Nephron progenitor cell (in vitro differentiated cells): Measurements from ENCODE around the gene ISY1.

ENCODE experiments used
- DNase-seq: peaks from one replicate; pipeline ENCODE4 v3.0.0; 2021
- H3K27ac Mint-ChIP-seq: 2 replicates; pipeline ENCODE4 v1.8.0; 2021; ENCODE audit warnings: mild to moderate bottlenecking, moderate library complexity, mixed read lengths
- H3K27me3 Mint-ChIP-seq: 2 replicates; pipeline ENCODE4 v1.8.0; 2021; ENCODE audit warnings: mild to moderate bottlenecking, low read depth, mixed read lengths; ENCODE audit not compliant: poor library complexity
- H3K36me3 Mint-ChIP-seq: 2 replicates; pipeline ENCODE4 v1.8.0; 2021; ENCODE audit warnings: low read depth, mixed read lengths
- H3K4me1 Mint-ChIP-seq: 2 replicates; pipeline ENCODE4 v1.8.0; 2021; ENCODE audit warnings: mixed read lengths
- H3K4me3 Mint-ChIP-seq: 2 replicates; pipeline ENCODE4 v1.8.0; 2021; ENCODE audit warnings: mild to moderate bottlenecking, moderate library complexity, mixed read lengths
- H3K9me3 Mint-ChIP-seq: 2 replicates; pipeline ENCODE4 v1.8.0; 2021; ENCODE audit warnings: mild to moderate bottlenecking, moderate library complexity, mixed read lengths
- TF ChIP-seq, protein P1 (sequence below): fragments of 200-600 bp; sonication (generic); IDR thresholded peaks from 2 replicates; pipeline ENCODE4 v1.5.0; 2021; ENCODE audit warnings: antibody characterized with exemption

ISY1 gene

GRCh38 chr3:129184396-129184657, 23.5 kb upstream of the ISY1 start:
- Mint-ChIP-seq H3K36me3 (peaks cover 14% of the 10 kb centered on the region), H3K27me3 (no peaks in the 10 kb centered on the region), H3K4me1 (peaks cover 40% of the 10 kb centered on the region), H3K9me3 (no peaks in the 10 kb centered on the region), H3K27ac (peak overlapping the region; percentile 94), H3K4me3 (peak overlapping the region; percentile 95)
- DNase-seq: peak; percentile 27
- TF ChIP-seq, protein P1, sequence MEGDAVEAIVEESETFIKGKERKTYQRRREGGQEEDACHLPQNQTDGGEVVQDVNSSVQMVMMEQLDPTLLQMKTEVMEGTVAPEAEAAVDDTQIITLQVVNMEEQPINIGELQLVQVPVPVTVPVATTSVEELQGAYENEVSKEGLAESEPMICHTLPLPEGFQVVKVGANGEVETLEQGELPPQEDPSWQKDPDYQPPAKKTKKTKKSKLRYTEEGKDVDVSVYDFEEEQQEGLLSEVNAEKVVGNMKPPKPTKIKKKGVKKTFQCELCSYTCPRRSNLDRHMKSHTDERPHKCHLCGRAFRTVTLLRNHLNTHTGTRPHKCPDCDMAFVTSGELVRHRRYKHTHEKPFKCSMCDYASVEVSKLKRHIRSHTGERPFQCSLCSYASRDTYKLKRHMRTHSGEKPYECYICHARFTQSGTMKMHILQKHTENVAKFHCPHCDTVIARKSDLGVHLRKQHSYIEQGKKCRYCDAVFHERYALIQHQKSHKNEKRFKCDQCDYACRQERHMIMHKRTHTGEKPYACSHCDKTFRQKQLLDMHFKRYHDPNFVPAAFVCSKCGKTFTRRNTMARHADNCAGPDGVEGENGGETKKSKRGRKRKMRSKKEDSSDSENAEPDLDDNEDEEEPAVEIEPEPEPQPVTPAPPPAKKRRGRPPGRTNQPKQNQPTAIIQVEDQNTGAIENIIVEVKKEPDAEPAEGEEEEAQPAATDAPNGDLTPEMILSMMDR: no peak

DNA sequence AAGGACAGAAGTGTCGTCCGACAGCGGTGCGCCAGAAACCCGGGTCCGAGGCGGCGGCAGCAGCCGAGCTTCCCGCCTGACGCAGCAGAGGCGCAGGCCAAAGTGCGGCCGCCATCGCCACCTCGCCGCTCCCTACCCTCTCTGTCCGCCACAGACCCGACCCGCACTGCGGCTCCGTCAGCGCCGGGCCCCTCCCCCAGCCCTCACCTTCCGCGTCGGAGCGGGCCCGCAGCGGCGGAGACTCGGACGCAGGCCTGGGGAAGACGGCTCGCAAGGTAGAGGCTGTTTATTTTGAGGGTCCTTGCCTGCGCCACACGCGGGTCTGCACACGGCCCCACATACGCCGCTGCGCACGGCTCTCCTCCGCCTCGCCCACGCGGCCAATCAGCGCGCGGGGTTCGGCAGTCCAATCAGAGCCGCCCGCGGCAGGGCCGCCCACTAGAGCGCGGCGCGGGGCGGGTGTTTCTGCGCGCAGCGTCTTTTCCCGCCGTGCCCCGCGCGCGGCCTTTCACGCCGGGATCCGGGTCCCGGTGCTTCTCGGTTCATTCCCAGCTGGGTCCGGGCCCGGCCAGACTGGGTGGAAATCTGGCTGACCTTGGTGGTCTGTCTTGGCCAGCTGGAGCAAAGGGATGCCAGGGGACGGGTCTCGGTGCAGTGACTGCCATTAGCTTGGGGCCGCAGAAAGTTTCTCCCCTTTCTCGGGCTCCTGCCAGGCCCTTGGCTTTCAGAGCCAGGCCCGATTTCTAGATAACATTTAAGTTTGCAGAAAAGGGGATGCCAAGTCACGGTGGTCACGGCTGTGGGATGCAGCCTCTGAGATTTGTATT, 22.9 kb upstream of the ISY1 start, which contains the start of gene CNBP:
Gene CNBP, minus strand, starts transcription at position 328 of the 827 bp plus-strand sequence. CDS start 12,139 bp downstream, outside the sequence.
- Mint-ChIP-seq H3K9me3 (no peaks in the 10 kb centered on the region), H3K4me1 (peaks cover 44% of the 10 kb centered on the region)

GRCh38 chr3:129182390-129183185, 21.7 kb upstream of the ISY1 start:
- Mint-ChIP-seq H3K36me3 (peaks cover 29% of the 10 kb centered on the region), H3K27me3 (no peaks in the 10 kb centered on the region), H3K9me3 (no peaks in the 10 kb centered on the region), H3K4me1 (peaks cover 44% of the 10 kb centered on the region), H3K27ac (peak overlapping the region; percentile 98), H3K4me3 (peak overlapping the region; percentile 95)
- DNase-seq: no peak
- TF ChIP-seq, protein P1: no peak

More for the DNA sequence above, 22.9 kb upstream of the ISY1 start, which contains the start of gene CNBP:
- peak within 1 kb of the TSS; percentile 95 for H3K4me3 Mint-ChIP-seq
- peak within 1 kb of the TSS; percentile 98 for H3K27ac Mint-ChIP-seq
- TF ChIP-seq, protein P1: no peak
- peaks cover 19% of the 10 kb centered on the region for H3K36me3 Mint-ChIP-seq
- DNase-seq: peak; percentile 92
- no peaks in the 10 kb centered on the region for H3K27me3 Mint-ChIP-seq

DNA sequence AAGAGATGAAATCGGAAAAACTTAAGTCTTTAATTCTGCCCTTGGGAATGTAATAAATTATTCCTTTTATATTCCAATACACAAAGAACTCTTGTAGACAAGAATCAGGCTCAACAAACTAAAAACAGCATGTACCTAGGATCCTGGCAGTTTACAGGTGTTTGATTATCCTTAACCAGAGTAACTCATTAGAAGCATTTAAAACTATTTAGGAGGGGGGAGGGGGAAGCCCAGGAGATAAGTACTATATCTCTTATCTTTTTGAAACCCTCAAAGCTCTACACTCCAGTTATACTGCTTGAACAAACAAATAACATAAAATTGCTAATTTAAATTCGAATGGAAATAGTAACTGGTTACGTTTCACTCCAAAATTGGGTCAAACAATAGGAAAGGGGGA, 21.0 kb upstream of the ISY1 start:
- peaks cover 34% of the 10 kb centered on the region for H3K36me3 Mint-ChIP-seq
- peaks cover 44% of the 10 kb centered on the region for H3K4me1 Mint-ChIP-seq
- DNase-seq: no peak
- no peaks in the 10 kb centered on the region for H3K27me3 Mint-ChIP-seq
- no peaks in the 10 kb centered on the region for H3K9me3 Mint-ChIP-seq
- H3K27ac Mint-ChIP-seq: peak overlapping the region; percentile 53
- TF ChIP-seq, protein P1: no peak
- H3K4me3 Mint-ChIP-seq: peak overlapping the region; percentile 95

DNA sequence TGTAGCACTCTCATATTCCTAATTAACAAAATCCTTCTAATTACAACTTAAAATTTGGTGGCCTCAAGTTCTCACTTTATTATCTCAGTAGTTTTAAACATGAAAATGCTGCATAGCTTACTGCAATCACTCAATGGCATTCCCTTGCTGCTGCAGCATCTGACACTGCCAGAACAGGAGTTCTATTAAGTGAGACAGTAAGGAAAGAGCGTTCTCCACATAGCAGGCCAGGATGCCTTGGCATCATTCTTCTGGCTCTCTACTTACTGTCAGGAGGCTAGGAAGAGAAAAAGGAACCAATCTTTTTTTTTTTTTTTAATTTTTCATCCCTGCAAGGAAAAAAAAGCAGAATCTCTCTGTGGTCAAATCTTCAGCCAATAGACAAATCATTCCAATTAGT, 19.6 kb upstream of the ISY1 start:
- Mint-ChIP-seq H3K27ac (peak overlapping the region; percentile 95), H3K27me3 (no peaks in the 10 kb centered on the region), H3K4me3 (peak overlapping the region; percentile 95), H3K4me1 (peaks cover 41% of the 10 kb centered on the region), H3K36me3 (peaks cover 47% of the 10 kb centered on the region), H3K9me3 (no peaks in the 10 kb centered on the region)
- TF ChIP-seq, protein P1: no peak
- no peak for DNase-seq
